Endodermal cell (in vitro differentiated cells): ENCODE results near the gene KRT33B. TPM values are rescaled to one million over a fixed set of nuclear protein-coding genes. Genes with fewer than 3 reads are reported as not detected.

Experiments used
- DNase-seq: peaks from one replicate; pipeline ENCODE4 v3.0.0-alpha.2; 2017
- H3K27ac ChIP-seq: 2 replicates; pipeline ENCODE4 v1.5.1; 2013; ENCODE audit warnings: mild to moderate bottlenecking, low read depth, low read length, moderate library complexity
- H3K27me3 ChIP-seq: 2 replicates; pipeline ENCODE4 v1.6.1; 2013; ENCODE audit warnings: mild to moderate bottlenecking, low read length, moderate library complexity; ENCODE audit not compliant: insufficient read depth, control insufficient read depth, poor library complexity, severe bottlenecking
- H3K36me3 ChIP-seq: 2 replicates; pipeline ENCODE4 v1.7.0; 2013; ENCODE audit warnings: mild to moderate bottlenecking, low read length, moderate library complexity; ENCODE audit not compliant: control insufficient read depth, insufficient read depth
- H3K4me1 ChIP-seq: one replicate; pipeline ENCODE4 v1.7.0; 2013; ENCODE audit warnings: low read length; ENCODE audit not compliant: control insufficient read depth, insufficient read depth
- H3K4me3 ChIP-seq: 2 replicates; pipeline ENCODE4 v1.5.1; 2013; ENCODE audit warnings: mild to moderate bottlenecking, low read length, moderate library complexity
- H3K9ac ChIP-seq: 2 replicates; pipeline ENCODE4 v1.6.1; 2013; ENCODE audit warnings: mild to moderate bottlenecking, low read length, moderate library complexity; ENCODE audit not compliant: poor library complexity, severe bottlenecking; ENCODE audit errors: extremely low read depth
- H3K9me3 ChIP-seq: 2 replicates; pipeline ENCODE4 v1.6.1; 2013; ENCODE audit warnings: mild to moderate bottlenecking, low read length, moderate library complexity; ENCODE audit not compliant: control insufficient read depth
- H3K27ac Mint-ChIP-seq: 2 replicates; pipeline ENCODE4 v1.8.0; 2020; ENCODE audit warnings: mixed read lengths
- H3K27me3 Mint-ChIP-seq: 2 replicates; pipeline ENCODE4 v1.8.0; 2021; ENCODE audit warnings: mild to moderate bottlenecking, mixed read lengths; ENCODE audit not compliant: insufficient read depth
- H3K36me3 Mint-ChIP-seq: 2 replicates; pipeline ENCODE4 v1.8.0; 2020; ENCODE audit warnings: low read depth, mixed read lengths
- H3K4me1 Mint-ChIP-seq: 2 replicates; pipeline ENCODE4 v1.8.0; 2020; ENCODE audit warnings: mixed read lengths
- H3K4me3 Mint-ChIP-seq: 2 replicates; pipeline ENCODE4 v1.8.0; 2020; ENCODE audit warnings: mild to moderate bottlenecking, moderate library complexity, mixed read lengths
- H3K9me3 Mint-ChIP-seq: 2 replicates; pipeline ENCODE4 v1.8.0; 2020; ENCODE audit warnings: mild to moderate bottlenecking, mixed read lengths
- CTCF ChIP-seq: fragments of 200-600 bp; sonication (generic); conservative IDR thresholded peaks from 2 replicates; pipeline ENCODE4 v1.5.0; 2021; ENCODE audit warnings: antibody characterized with exemption, mild to moderate bottlenecking
- WGBS, 2 experiments: methylation state at CpG; one replicate each; pipeline versions ENCODE4 v1.1.5 to v1.1.7; 2013; ENCODE audit warnings: missing lambda C conversion rate in 2 of 2, mixed read lengths in 1 of 2; ENCODE audit not compliant: insufficient coverage in 1 of 2, insufficient read length in 1 of 2; 5-methylcytosine and 5-hydroxymethylcytosine counted together
- total RNA-seq, 2 donors: library from RNA; stranded (reverse); fragmentation: NEBNext Ultra II Directional in 1 of 2; extraction: Animal tissue kit (Norgen Biotek cat#: 25700) in 1 of 2; gene quantifications; 2 replicates in 1 of 2; 3 replicates in 1 of 2; pipeline ENCODE4 v1.2.1, GENCODE V29; 2021

KRT33B gene
- total RNA-seq, 2 donors from 2014 or later: not detected

- Mint-ChIP-seq H3K27ac (no peak overlapping the region), H3K4me3 (no peak overlapping the region)
- 93 to 95% methylated on average over 5 to 7 of the region's 7 CpGs for WGBS, 2 experiments
These were observed 41.4 kb downstream of the KRT33B start for GRCh38 chr17:41328207-41328606.

GRCh38 chr17:41327411-41328120 is 42.0 kb downstream of the KRT33B start:
- Mint-ChIP-seq H3K27me3 (peaks cover 1% of the 10 kb centered on the region), H3K4me3 (no peak overlapping the region), H3K4me1 (no peaks in the 10 kb centered on the region), H3K9me3 (no peaks in the 10 kb centered on the region), H3K36me3 (no peaks in the 10 kb centered on the region), H3K27ac (no peak overlapping the region)
- no peaks in the 10 kb centered on the region for H3K9me3 ChIP-seq
- no peaks in the 10 kb centered on the region for H3K27me3 ChIP-seq
- H3K27ac ChIP-seq: no peak overlapping the region
- no peak overlapping the region for H3K4me3 ChIP-seq
- TF ChIP-seq CTCF: no peak
- WGBS, 2 experiments: 89 to 100% methylated on average over 1 to 8 of the region's 8 CpGs
- no peaks in the 10 kb centered on the region for H3K4me1 ChIP-seq
- H3K36me3 ChIP-seq: no peaks in the 10 kb centered on the region
- DNase-seq: peak; percentile 18
- no peak overlapping the region for H3K9ac ChIP-seq

More at GRCh38 chr17:41328207-41328606, 41.4 kb downstream of the KRT33B start:
- no peaks in the 10 kb centered on the region for H3K9me3 Mint-ChIP-seq
- H3K4me3 ChIP-seq: no peak overlapping the region
- no peak overlapping the region for H3K9ac ChIP-seq
- DNase-seq: peak; percentile 46
- no peaks in the 10 kb centered on the region for H3K36me3 ChIP-seq
- no peaks in the 10 kb centered on the region for H3K9me3 ChIP-seq
- no peak for TF ChIP-seq CTCF
- H3K27me3 ChIP-seq: no peaks in the 10 kb centered on the region
- no peaks in the 10 kb centered on the region for H3K36me3 Mint-ChIP-seq
- peaks cover 1% of the 10 kb centered on the region for H3K27me3 Mint-ChIP-seq
- no peak overlapping the region for H3K27ac ChIP-seq
- no peaks in the 10 kb centered on the region for H3K4me1 ChIP-seq
- H3K4me1 Mint-ChIP-seq: no peaks in the 10 kb centered on the region

- no peak overlapping the region for H3K27ac Mint-ChIP-seq
- H3K27me3 Mint-ChIP-seq: peaks cover 1% of the 10 kb centered on the region
- Histone ChIP-seq H3K4me1 (no peaks in the 10 kb centered on the region), H3K9me3 (no peaks in the 10 kb centered on the region), H3K4me3 (no peak overlapping the region), H3K36me3 (no peaks in the 10 kb centered on the region), H3K27me3 (no peaks in the 10 kb centered on the region), H3K27ac (no peak overlapping the region), H3K9ac (no peak overlapping the region)
- no peak overlapping the region for H3K4me3 Mint-ChIP-seq
- no peaks in the 10 kb centered on the region for H3K4me1 Mint-ChIP-seq
- no peak for TF ChIP-seq CTCF
- H3K9me3 Mint-ChIP-seq: no peaks in the 10 kb centered on the region
- H3K36me3 Mint-ChIP-seq: no peaks in the 10 kb centered on the region
- 88 to 97% methylated on average over 9 to 18 of the region's 18 CpGs for WGBS, 2 experiments
- peak; percentile 44 for DNase-seq
These were observed 43.2 kb downstream of the KRT33B start for GRCh38 chr17:41326173-41327145.
